B cell (primary cell): ENCODE measurements around the gene BLOC1S6. TPM values are rescaled to one million over a fixed set of nuclear protein-coding genes. Genes with fewer than 3 reads are reported as not detected.

Experiments
- ATAC-seq: fragments of 200-7000 bp; cut with Tn5 transposase; one replicate; pipeline ENCODE4 v1.10.0; 2021; ENCODE audit warnings: low read depth, mild to moderate bottlenecking, moderate number of reproducible peaks, moderate library complexity
- CTCF ChIA-PET: fragments of 350-600 bp; sonication (Branson Sonifier 250); formaldehyde crosslinking; loops from one replicate; lab custom pipeline; 2021; ENCODE audit warnings: antibody characterized with exemption, inconsistent platforms; lab: Charles Lee
- POLR2A ChIA-PET: fragments of 350-600 bp; sonication (Branson Sonifier 250); formaldehyde crosslinking; loops from one replicate; lab custom pipeline; 2021; ENCODE audit warnings: antibody characterized with exemption; lab: Charles Lee
- DNase-seq: peaks from one replicate; pipeline ENCODE4 v3.0.0; 2013
- H2AFZ ChIP-seq: 2 replicates; pipeline ENCODE4 v1.6.1; 2012; ENCODE audit warnings: mild to moderate bottlenecking, low read depth, low read length; ENCODE audit not compliant: insufficient read depth, poor library complexity, severe bottlenecking
- H3K27ac ChIP-seq, 2 donors: 1 replicate in 1 of 2; 2 replicates in 1 of 2; pipeline ENCODE4 v1.5.1; 2012 to 2013; ENCODE audit warnings: low read length in 2 of 2, mild to moderate bottlenecking in 2 of 2, moderate library complexity in 1 of 2
- H3K27me3 ChIP-seq, 4 experiments: fragments of 200-600 bp in 1 of 4; sonication (generic) in 1 of 4; replicated peaks in 1 of 4; 1 replicate in 2 of 4; 2 replicates in 2 of 4; pipeline versions ENCODE4 v1.6.1 to v1.7.0; 2013 to 2016; ENCODE audit warnings: low read length in 3 of 4, mild to moderate bottlenecking in 2 of 4, mixed read lengths in 1 of 4, moderate library complexity in 1 of 4; ENCODE audit not compliant: insufficient read depth in 4 of 4, control insufficient read depth in 3 of 4; ENCODE audit errors: control extremely low read depth in 1 of 4
- H3K36me3 ChIP-seq, 2 experiments: replicated peaks in 1 of 2; 1 replicate in 1 of 2; 2 replicates in 1 of 2; pipeline versions ENCODE4 v1.6.1 to v1.7.1; 2013; ENCODE audit warnings: low read length in 1 of 2; ENCODE audit not compliant: insufficient read depth in 2 of 2, control insufficient read depth in 1 of 2; ENCODE audit errors: control extremely low read depth in 1 of 2, extremely low read depth in 1 of 2
- H3K4me1 ChIP-seq, 2 donors: fragments of 200-600 bp in 1 of 2; sonication (generic) in 1 of 2; 1 replicate in 1 of 2; 2 replicates in 1 of 2; pipeline versions ENCODE4 v1.5.1 to v1.6.1; 2013 to 2017; ENCODE audit warnings: low read length in 2 of 2; ENCODE audit not compliant: control insufficient read depth in 2 of 2, insufficient read depth in 2 of 2
- H3K4me2 ChIP-seq: replicated peaks from 2 replicates; pipeline ENCODE3; 2012; ENCODE audit warnings: mild to moderate bottlenecking, low read depth, low read length; ENCODE audit not compliant: poor library complexity, severe bottlenecking
- H3K4me3 ChIP-seq, 5 experiments: fragments of 200-600 bp in 1 of 5; sonication (generic) in 1 of 5; 1 replicate in 3 of 5; 2 replicates in 2 of 5; pipeline versions ENCODE4 v1.5.1 to v1.7.0; 2011 to 2016; ENCODE audit warnings: low read length in 4 of 5, mild to moderate bottlenecking in 4 of 5, low read depth in 2 of 5, control low read depth in 1 of 5, moderate library complexity in 1 of 5; ENCODE audit not compliant: insufficient read depth in 1 of 5; ENCODE audit errors: control extremely low read depth in 1 of 5, extremely low read depth in 1 of 5
- H3K79me2 ChIP-seq: fragments of 200-600 bp; sonication (generic); one replicate; pipeline ENCODE4 v1.6.0; 2016; ENCODE audit warnings: low read length; ENCODE audit not compliant: control insufficient read depth, insufficient read depth
- H3K9ac ChIP-seq: fragments of 200-600 bp; sonication (generic); 2 replicates; pipeline ENCODE4 v1.6.1; 2017; ENCODE audit warnings: mild to moderate bottlenecking, low read length, moderate library complexity
- H3K9me3 ChIP-seq, 3 donors: one replicate each; pipeline versions ENCODE4 v1.6.1 to v1.7.1; 2013; ENCODE audit warnings: low read length in 2 of 3; ENCODE audit not compliant: control insufficient read depth in 2 of 3, insufficient read depth in 1 of 3; ENCODE audit errors: control extremely low read depth in 1 of 3
- H4K20me1 ChIP-seq: 2 replicates; pipeline ENCODE4 v1.6.0; 2012; ENCODE audit warnings: mild to moderate bottlenecking, low read length; ENCODE audit not compliant: insufficient read depth, control insufficient read depth, poor library complexity, severe bottlenecking
- H3K27ac Mint-ChIP-seq: one replicate; pipeline ENCODE4 v1.8.0; 2021; ENCODE audit warnings: mixed read lengths
- H3K27me3 Mint-ChIP-seq: one replicate; pipeline ENCODE4 v1.8.0; 2021; ENCODE audit warnings: mixed read lengths
- H3K4me1 Mint-ChIP-seq: one replicate; pipeline ENCODE4 v1.8.0; 2021; ENCODE audit warnings: mixed read lengths
- H3K4me3 Mint-ChIP-seq: one replicate; pipeline ENCODE4 v1.8.0; 2021; ENCODE audit warnings: mixed read lengths
- H3K9me3 Mint-ChIP-seq: one replicate; pipeline ENCODE4 v1.8.0; 2022; ENCODE audit warnings: mixed read lengths; ENCODE audit not compliant: insufficient read depth
- EZH2 ChIP-seq: IDR thresholded peaks from 2 replicates; pipeline ENCODE4 v1.6.1; 2012; ENCODE audit warnings: borderline replicate concordance, low read depth, mild to moderate bottlenecking, moderate library complexity, low read length; ENCODE audit not compliant: insufficient read depth, poor library complexity, severe bottlenecking
- WGBS: methylation state at CpG from one replicate; pipeline ENCODE4 v1.1.5; 2013; ENCODE audit warnings: missing lambda C conversion rate; ENCODE audit not compliant: insufficient coverage; 5-methylcytosine and 5-hydroxymethylcytosine counted together
- intact Hi-C: fragments of 100-400 bp; cut with micrococcal nuclease; formaldehyde crosslinking; loops from one replicate; pipeline ENCODE4 v1.10.0; 2022
- polyA plus RNA-seq: library from polyadenylated mRNA; depleted of rRNA; stranded (reverse); fragments of >200 nt; gene quantifications from 2 replicates; pipeline ENCODE4 v1.2.3, GENCODE V29; 2012
- total RNA-seq, 2 donors: library from RNA; stranded (reverse); fragments of 120-200 nt in 1 of 2; gene quantifications; 1 replicate in 1 of 2; 2 replicates in 1 of 2; pipeline versions ENCODE4 v1.2.3 to v1.2.4, GENCODE V29; 2013 to 2022
- TF ChIP-seq, protein P1 (sequence below): fragments of 200-600 bp; IDR thresholded peaks from one replicate; pipeline ENCODE4 v1.8.0; 2022; ENCODE audit warnings: antibody characterized with exemption, mild to moderate bottlenecking

BLOC1S6 gene
- total and polyA plus RNA-seq, 2 donors (not counting 1 experiment from before 2014, with no cell fraction given): 12.4 to 60.8 TPM

DNA sequence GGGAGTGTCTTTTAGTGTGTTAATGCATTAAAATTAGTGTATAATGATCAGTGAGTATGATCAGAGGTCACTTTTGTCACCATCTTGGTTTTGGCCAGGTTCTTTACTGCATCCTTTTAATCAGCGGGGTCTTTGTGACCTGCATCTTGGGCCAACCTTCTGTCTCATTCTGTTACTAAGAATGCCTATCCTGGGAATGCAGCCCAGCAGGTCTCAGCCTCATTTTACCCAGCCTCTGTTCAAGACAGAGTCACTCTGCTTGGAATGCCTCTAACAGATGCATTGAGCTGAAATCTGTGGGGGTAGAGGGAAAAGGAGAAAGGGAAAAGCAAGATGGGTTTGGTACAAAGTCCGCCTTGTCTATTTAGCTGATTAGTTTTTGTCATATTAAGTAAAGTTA lies 5.3 kb upstream of the BLOC1S6 start:
- no peak overlapping the region for H3K27ac Mint-ChIP-seq
- Histone ChIP-seq H3K79me2 (no peaks in the 10 kb centered on the region), H3K36me3 (no peaks in the 10 kb centered on the region), H3K27me3 (no peaks in the 10 kb centered on the region), H3K9ac (no peak overlapping the region), H3K4me2 (no peak overlapping the region), H2AFZ (no peak overlapping the region), H3K4me3 (no peak overlapping the region), H3K4me1 (peaks cover 10 to 11% of the 10 kb centered on the region in 2 donors), H3K27ac (no peak overlapping the region), H4K20me1 (no peaks in the 10 kb centered on the region), H3K9me3 (no peaks in the 10 kb centered on the region)
- CTCF ChIA-PET: no interaction called here
- no peak for ATAC-seq
- H3K27me3 Mint-ChIP-seq: no peaks in the 10 kb centered on the region
- no peak overlapping the region for H3K4me3 Mint-ChIP-seq
- 100% methylated on average over 1 of the region's 2 CpGs for WGBS
- intact Hi-C loops: no loop called here
- H3K9me3 Mint-ChIP-seq: no peaks in the 10 kb centered on the region
- no peak for DNase-seq
- peaks cover 13% of the 10 kb centered on the region for H3K4me1 Mint-ChIP-seq
- TF ChIP-seq, protein P1, sequence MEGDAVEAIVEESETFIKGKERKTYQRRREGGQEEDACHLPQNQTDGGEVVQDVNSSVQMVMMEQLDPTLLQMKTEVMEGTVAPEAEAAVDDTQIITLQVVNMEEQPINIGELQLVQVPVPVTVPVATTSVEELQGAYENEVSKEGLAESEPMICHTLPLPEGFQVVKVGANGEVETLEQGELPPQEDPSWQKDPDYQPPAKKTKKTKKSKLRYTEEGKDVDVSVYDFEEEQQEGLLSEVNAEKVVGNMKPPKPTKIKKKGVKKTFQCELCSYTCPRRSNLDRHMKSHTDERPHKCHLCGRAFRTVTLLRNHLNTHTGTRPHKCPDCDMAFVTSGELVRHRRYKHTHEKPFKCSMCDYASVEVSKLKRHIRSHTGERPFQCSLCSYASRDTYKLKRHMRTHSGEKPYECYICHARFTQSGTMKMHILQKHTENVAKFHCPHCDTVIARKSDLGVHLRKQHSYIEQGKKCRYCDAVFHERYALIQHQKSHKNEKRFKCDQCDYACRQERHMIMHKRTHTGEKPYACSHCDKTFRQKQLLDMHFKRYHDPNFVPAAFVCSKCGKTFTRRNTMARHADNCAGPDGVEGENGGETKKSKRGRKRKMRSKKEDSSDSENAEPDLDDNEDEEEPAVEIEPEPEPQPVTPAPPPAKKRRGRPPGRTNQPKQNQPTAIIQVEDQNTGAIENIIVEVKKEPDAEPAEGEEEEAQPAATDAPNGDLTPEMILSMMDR: no peak
- TF ChIP-seq EZH2: no peak
- POLR2A ChIA-PET: no interaction called here

DNA sequence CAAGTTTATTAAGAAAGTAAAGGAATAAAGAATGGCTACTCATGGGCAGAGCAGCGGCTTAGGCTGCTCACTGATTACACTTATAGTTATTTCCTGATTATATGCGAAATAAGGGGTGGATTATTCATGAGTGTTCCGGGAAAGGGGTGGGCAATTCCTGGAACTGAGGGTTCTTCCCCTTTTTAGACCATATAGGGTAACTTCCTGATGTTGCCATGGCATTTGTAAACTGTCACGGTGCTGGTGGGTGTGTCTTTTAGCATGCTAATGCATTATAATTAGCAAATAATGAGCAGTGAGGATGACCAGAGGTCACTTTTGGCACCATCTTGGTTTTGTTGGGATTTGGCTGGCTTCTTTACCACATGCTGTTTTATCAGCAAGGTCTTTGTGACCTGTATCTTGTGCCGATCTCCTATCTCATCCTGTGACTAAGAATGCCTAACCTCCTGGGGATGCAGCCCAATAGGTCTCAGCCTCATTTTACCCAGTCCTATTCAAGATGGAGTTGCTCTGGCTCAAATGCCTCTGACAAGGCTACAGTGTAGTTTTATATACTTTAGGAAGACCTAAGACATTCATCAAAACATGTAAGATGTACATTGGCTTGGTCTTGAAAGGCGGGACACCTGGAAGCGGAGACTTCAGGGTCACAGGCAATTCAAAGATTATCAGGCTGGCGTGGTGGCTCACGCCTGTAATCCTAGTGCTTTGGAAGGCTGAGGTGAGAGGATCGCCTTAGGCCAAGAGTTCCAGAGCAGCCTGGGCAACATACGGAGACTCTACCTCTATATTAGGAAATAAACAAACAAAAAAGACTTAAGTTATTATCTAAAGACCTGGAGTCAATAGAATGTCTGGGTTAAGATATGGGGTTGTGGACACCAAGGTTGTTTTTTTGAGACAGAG lies 3.2 kb upstream of the BLOC1S6 start:
- Mint-ChIP-seq H3K27ac (peak overlapping the region; percentile 32), H3K4me1 (peaks cover 30% of the 10 kb centered on the region), H3K9me3 (no peaks in the 10 kb centered on the region), H3K4me3 (no peak overlapping the region), H3K27me3 (no peaks in the 10 kb centered on the region)
- CTCF ChIA-PET: interaction anchor here (0.6 to 0.7 kb wide), 3 partner anchors 58 to 1306 kb away, joined by 3 to 5 read pairs (median 3); no protein-coding TSS in a partner anchor
- Histone ChIP-seq H4K20me1 (no peaks in the 10 kb centered on the region), H3K4me1 (peaks cover 21 to 22% of the 10 kb centered on the region in 2 donors), H3K79me2 (peaks cover 13% of the 10 kb centered on the region), H3K27ac (no peak overlapping the region), H3K4me2 (no peak overlapping the region), H2AFZ (no peak overlapping the region), H3K4me3 (no peak overlapping the region), H3K27me3 (no peaks in the 10 kb centered on the region), H3K36me3 (no peaks in the 10 kb centered on the region), H3K9me3 (no peaks in the 10 kb centered on the region), H3K9ac (no peak overlapping the region)
- ATAC-seq: no peak
- intact Hi-C loops: no loop called here
- POLR2A ChIA-PET: no interaction called here
- no peak for DNase-seq
- 100% methylated on average over 4 of the region's 11 CpGs for WGBS
- no peak for TF ChIP-seq EZH2
- TF ChIP-seq, protein P1: no peak
